ENCODE measurements around the gene RNASE4. TPM values are rescaled to one million over a fixed set of nuclear protein-coding genes. Genes with fewer than 3 reads are reported as not detected.
"Not testable (repeated sequence)": the region's sequence is repeated elsewhere in the genome, so short reads cannot be mapped to it uniquely, and the experiment has no call there.

RNASE4 gene, protein sequence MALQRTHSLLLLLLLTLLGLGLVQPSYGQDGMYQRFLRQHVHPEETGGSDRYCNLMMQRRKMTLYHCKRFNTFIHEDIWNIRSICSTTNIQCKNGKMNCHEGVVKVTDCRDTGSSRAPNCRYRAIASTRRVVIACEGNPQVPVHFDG
- 15.8 and 19.0 TPM in 2 replicates for polyA plus RNA-seq (2011; rRNA removed)
- polyA minus RNA-seq (2011; rRNA and poly(A)+ RNA removed): 8.6 and 10.3 TPM in 2 replicates

GRCh38 chr14:20683891-20684661 lies at the start of gene RNASE4:
TSS of gene RNASE4 (plus strand) at chr14:20684560. CDS start at chr14:20699372, 14,812 bp downstream.
- TF ChIP-seq CTCF (IDR thresholded peaks at IDR 0.05; ENCODE audit: low read depth, low read length): no peak
- ChIA-PET POLR2A (interaction anchor here (0.6 to 4.3 kb wide), 6 partner anchors 53 to 388 kb away, joined by 3 to 30 read pairs (median 4); partner anchors contain the start of genes PARP2 and PIP4P1), CTCF (interaction anchor here (0.6 to 3.4 kb wide), 5 partner anchors 70 to 357 kb away, joined by 3 to 16 read pairs (median 4); no protein-coding TSS in a partner anchor)
- peak; percentile 82 for DNase-seq (ENCODE audit: low read depth, low spot score)
- Histone ChIP-seq H3K9me3 (ENCODE audit: control insufficient read depth, insufficient read depth, low read length) (no peaks in the 10 kb centered on the region), H3K4me3 (ENCODE audit: low read depth, low read length) (peak within 1 kb of the TSS; percentile 86), H3K27ac (ENCODE audit: low read depth, low read length) (peak within 1 kb of the TSS; percentile 99), H3K27me3 (ENCODE audit: control insufficient read depth, insufficient read depth, low read length) (no peaks in the 10 kb centered on the region)

GRCh38 chr14:20641591-20641990 lies 42.8 kb upstream of the RNASE4 start, which contains the start of gene OR6S1:
TSS of gene OR6S1 (minus strand) at chr14:20641691. CDS start at chr14:20641691, 0 bp downstream.
- ChIA-PET POLR2A (no interaction called here), CTCF (no interaction called here)
- H3K27ac ChIP-seq (ENCODE audit: low read depth, low read length): no peak within 1 kb of the TSS
- H3K9me3 ChIP-seq (ENCODE audit: control insufficient read depth, insufficient read depth, low read length): no peaks in the 10 kb centered on the region
- no peak within 1 kb of the TSS for H3K4me3 ChIP-seq (ENCODE audit: low read depth, low read length)
- TF ChIP-seq CTCF (IDR thresholded peaks at IDR 0.05; ENCODE audit: low read depth, low read length): no peak
- no peak for DNase-seq (ENCODE audit: low read depth, low spot score)
- H3K27me3 ChIP-seq (ENCODE audit: control insufficient read depth, insufficient read depth, low read length): peaks cover 3% of the 10 kb centered on the region

GRCh38 chr14:20642182-20642581 lies 42.2 kb upstream of the RNASE4 start:
- H3K27me3 ChIP-seq (ENCODE audit: control insufficient read depth, insufficient read depth, low read length): peaks cover 2% of the 10 kb centered on the region
- TF ChIP-seq CTCF (IDR thresholded peaks at IDR 0.05; ENCODE audit: low read depth, low read length): no peak
- CTCF ChIA-PET: no interaction called here
- POLR2A ChIA-PET: no interaction called here
- no peak overlapping the region for H3K4me3 ChIP-seq (ENCODE audit: low read depth, low read length)
- no peaks in the 10 kb centered on the region for H3K9me3 ChIP-seq (ENCODE audit: control insufficient read depth, insufficient read depth, low read length)
- H3K27ac ChIP-seq (ENCODE audit: low read depth, low read length): no peak overlapping the region
- DNase-seq (ENCODE audit: low read depth, low spot score): no peak

DNA sequence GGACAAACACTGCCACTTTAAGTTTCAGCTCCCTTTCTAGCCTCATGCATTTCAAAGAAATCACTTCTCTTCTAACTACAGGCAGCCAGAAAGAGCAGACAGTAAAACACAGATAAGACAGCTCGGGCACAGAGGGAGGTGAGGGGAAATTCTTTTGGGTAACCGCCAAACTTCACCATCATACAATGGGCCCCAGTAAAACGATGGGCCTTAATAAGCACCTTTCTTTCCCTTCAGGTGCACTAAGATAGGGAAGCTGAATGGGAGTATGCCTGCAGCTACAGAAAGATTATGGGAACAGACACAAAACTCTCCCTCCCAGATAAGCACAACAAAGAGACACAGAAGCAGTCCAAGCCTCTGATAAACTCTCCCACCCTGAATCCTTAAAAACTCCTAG lies 41.6 kb upstream of the RNASE4 start:
- CTCF ChIA-PET; POLR2A ChIA-PET; H3K27me3 ChIP-seq (ENCODE audit: control insufficient read depth, insufficient read depth, low read length); H3K4me3 ChIP-seq (ENCODE audit: low read depth, low read length); DNase-seq (ENCODE audit: low read depth, low spot score); H3K9me3 ChIP-seq (ENCODE audit: control insufficient read depth, insufficient read depth, low read length); H3K27ac ChIP-seq (ENCODE audit: low read depth, low read length): not testable (repeated sequence)

GRCh38 chr14:20644520-20644919 lies 39.8 kb upstream of the RNASE4 start:
- no peak overlapping the region for H3K27ac ChIP-seq (ENCODE audit: low read depth, low read length)
- CTCF ChIA-PET: interaction anchor here (0.7 kb wide), 1 partner anchor 417 kb away, joined by 3 read pairs; no protein-coding TSS in a partner anchor
- DNase-seq (ENCODE audit: low read depth, low spot score): no peak
- no peak overlapping the region for H3K4me3 ChIP-seq (ENCODE audit: low read depth, low read length)
- peaks cover 2% of the 10 kb centered on the region for H3K27me3 ChIP-seq (ENCODE audit: control insufficient read depth, insufficient read depth, low read length)
- POLR2A ChIA-PET: no interaction called here
- H3K9me3 ChIP-seq (ENCODE audit: control insufficient read depth, insufficient read depth, low read length): no peaks in the 10 kb centered on the region
- TF ChIP-seq CTCF (IDR thresholded peaks at IDR 0.05; ENCODE audit: low read depth, low read length): no peak
